Measurements from ENCODE around the gene DCDC2.
"Not testable (repeated sequence)": the region's sequence is repeated elsewhere in the genome, so short reads cannot be mapped to it uniquely, and the experiment has no call there.

DCDC2 gene

DNA sequence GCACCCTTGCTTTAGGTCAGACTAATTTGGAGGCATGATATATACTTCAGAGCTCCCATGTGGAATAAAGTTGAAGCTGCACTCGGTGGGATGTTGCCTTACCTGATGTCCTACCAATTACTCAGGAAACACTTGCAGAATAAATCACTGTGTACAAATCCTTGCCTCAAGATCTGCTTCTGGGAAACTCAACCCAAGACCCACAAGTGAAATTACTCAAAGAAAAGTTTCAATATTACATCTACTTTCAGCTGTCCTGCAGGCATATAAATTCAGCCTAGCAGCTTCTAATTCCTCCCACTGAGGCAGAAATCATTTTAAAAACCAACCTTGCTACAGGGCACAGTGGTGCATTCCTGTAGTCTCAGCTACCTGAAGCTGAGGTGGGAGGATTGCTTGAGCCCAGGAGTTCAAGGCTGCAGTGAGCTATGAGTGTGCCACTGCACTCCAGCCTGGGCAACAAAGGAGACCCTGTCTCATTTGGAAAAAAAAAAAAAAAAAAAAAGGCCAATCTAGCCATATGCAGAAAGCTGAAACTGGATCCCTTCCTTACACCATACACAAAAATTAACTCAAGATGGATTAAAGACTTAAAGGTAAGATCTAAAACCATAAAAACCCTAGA, 20.7 kb upstream of the DCDC2 start:
- DNase-seq (ENCODE audit: low read depth) = no peak

DNA sequence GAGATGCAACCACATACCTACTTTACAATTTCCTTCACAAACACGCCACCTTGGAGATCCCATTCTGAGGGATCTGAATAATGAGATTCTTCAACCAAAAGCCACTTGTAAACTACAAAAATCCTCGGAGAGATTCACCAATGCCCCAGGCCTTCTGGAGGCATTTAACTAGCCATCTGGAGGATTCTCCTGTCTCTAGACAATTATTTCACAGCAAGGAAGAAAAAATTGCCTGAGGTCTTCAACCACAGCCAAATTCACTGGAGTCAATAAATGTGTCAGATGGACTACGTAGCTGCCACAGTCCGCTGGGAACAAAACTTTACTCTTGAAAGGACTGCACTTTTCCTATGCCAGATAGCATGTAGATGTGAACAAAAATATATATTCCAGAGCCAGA, 19.0 kb upstream of the DCDC2 start:
- no peak for DNase-seq (ENCODE audit: low read depth)

DNA sequence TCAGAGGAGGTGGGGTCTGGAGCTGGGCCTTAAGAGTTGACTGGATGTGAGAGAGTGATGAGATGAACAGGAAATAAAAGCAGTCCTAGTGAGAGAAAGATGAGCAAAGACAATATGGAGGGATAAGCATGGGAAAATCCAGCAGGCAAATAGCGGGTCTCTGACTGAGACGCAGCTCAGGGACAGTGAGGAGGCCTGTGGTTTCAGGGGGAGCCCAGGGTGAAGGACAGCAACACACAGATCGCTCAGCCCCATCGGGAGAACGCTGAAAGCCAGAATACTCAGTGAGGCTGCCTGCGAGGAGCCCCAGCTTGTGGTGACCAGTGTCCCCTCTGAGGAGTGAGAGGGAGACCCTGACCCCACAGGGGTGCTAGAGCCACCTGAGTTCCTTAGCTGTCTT, 16.8 kb upstream of the DCDC2 start:
- no peak for DNase-seq (ENCODE audit: low read depth)

DNA sequence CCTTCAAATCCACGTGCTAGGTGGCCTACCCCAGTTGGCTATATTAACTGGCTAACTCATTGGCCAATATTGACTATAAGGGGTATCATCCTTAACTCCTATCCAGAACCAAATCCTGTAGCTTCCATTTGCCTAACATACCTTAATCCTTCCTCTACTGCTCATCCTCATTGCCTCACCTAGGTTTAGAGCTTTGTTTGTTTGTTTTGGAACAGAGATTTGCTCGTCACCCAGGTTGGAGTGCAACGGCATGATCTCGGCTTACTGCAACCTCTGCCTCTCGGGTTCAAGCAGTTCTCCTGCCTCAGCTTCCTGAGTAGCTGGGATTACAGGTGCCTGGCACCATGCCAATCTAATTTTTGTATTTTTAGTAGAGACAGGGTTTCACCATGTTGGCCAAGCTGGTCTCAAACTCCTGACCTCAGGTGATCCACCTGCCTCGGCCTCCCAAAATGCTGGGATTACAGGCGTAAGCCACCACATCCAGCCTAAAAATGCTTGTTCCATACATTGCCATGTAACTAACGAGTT, 7.3 kb upstream of the DCDC2 start:
- not testable (repeated sequence) for DNase-seq (ENCODE audit: low read depth)

DNA sequence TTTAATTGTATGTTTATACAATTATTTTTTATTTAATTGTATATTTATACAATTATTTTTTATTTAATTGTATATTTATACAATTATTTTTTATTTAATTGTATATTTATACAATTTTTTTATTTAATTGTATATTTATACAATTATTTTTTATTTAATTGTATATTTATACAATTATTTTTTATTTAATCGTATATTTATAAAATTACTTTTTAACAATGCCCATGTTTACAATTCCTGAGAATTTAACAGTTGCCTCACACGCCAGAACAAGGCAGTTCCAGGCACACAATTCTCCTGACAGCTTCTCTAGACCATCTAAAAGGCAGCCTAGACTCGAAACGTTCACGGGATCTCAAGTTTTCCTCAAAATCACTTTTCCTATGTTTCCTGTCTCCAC, 4.5 kb upstream of the DCDC2 start:
- not testable (repeated sequence) for DNase-seq (ENCODE audit: low read depth)

DNA sequence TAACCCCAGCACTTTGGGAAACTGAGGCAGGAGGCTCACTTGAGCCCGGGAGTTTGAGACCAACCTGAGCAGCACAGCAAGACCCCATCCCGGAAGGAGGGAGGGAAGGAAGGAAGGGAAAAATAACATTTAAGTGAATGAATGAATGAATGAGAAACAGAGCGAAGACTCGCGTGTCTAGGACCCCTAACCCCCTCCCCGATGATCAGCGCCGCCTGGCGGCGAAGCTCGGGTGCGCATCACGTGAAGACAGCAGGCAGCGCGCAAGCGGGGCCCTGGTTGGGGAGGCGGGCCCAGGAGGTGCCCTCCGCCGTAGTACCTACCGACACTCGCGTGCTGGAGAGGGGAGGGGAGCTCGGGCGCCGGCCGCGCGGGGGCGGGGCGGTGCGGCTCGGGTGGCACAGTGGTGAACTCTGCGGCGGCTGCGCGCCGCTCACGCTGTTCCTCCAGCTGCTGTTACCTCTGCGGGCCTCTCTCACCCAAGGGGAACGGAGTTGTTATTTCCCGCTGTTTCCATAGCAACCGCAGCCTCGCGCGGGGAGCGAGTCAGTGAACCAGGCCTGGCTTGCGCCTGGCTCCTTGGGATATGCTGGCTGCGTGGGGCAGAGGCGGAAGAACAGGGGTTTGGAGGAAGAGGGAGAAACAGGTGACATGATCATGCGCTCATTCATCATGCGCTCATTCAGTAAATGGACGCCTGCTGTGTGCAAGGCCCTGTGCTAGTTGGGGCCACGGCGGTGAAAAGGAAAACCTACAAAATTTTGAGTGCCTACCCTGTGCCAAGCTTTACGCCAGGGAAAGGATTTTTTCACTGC, 2.0 kb upstream of the DCDC2 start:
- DNase-seq (ENCODE audit: low read depth) = peak; percentile 51

DNA sequence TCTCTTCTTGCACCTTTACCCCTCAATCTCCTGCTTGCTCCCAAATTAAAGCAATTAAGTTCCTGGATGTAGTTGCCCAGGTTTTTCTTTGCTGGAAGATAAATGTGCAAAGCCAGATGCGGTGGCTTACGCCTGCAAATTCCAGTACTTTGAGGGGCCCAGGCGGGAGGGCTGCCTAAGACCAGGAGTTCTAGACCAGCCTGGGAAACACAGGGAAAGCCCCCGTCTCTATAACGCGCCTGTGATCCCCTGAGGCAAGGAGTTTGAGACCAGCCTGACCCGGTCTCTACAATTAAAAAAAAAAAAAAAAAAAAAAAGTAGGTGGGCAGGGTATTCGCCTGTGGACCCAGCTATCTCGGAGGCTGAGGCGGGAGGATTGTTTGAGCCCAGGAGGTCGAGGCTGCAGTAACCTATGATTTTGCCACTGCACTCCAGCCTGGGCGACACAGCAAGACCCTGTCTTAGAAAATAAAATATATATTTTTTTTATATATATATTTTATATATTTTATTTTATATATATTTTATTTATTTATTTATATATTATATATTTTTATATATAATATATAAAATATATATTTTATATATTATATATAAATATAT, 461 bp upstream of the DCDC2 start:
- no peak for DNase-seq (ENCODE audit: low read depth)

DNA sequence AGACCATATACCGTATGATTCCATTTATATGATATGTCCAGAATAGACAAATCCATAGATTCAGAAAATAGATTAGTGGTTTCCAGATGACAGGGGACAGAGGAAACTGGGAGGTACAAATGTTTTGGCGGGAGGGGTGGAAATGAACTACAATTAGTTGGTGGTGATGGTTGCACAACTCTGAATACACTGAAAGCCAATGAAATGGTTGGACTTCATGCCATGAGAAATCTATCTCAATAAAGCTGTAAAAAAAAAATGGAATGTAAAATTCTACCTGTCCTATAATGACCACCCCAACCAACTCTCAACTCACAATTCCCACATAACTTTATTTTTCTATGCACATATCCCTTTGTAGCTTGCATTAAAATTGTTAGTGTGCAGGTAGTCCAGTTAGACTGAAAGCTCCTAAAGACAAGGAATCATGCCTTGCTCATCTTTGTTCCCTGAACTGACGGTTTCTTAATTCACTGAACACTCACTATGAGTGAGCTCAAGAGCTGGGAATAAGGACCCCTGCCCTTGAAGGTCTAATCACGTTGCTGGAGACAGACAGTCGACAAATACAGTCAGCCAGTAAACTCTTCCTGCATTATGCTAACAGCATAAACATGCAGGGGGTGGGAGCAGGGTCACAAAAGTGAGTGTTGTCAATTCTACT, 1.4 kb downstream of the DCDC2 start:
- DNase-seq (ENCODE audit: low read depth) = no peak

DNA sequence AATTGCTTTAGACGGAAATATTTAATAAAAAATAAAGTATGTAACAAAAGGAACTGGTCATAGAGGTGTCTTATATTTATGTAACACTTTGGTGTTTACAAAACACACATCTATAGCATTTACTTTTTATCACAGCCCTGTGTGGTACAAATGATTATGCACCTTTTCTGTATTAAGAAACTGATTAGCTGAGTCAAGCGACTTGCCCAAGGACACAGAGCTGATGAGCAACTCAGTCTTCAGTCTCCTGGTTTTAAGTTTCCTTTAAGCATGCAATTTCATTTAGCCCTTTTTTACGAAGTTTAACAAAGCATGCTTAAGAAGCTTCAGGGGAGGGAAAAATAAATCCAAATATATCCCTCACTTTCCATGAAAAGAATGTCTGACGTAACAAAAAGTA, 2.5 kb downstream of the DCDC2 start:
- DNase-seq (ENCODE audit: low read depth) = no peak

DNA sequence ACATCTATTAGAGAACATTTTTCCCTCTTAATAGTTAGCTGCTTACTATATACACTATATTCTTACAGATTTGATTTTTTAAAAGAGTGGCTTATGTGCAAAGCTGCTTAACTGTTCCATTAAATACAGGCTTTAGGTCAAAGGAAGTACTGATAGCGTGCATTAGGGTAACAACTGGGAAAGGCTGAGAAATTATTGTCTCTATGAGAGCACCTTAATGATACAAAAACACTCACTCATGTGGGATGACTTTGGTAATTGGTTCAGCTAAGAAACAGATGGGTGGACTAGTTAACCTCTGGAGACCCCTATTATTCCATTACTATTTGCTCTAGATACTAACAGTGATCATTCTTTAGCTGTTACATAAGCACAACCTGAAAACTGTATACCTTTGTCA, 4.0 kb downstream of the DCDC2 start:
- no peak for DNase-seq (ENCODE audit: low read depth)

DNA sequence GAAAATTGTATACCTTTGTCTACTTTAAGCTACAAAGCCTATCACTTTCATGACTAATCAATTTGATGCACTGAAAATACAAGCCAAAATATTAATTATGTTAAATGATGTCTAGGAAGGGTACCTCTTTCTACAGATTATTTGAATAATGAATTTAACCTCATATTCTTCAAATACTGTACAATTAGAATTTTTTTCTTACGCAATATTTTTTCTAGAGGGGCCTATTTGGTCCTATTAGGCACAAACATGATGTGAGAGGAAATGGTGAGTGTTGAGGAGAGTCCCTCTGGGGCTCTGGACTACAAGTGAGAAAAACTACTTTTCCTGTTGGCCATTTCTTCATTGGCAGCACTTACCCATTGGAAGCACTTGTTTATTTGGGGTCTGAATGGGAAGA, 5.4 kb downstream of the DCDC2 start:
- DNase-seq (ENCODE audit: low read depth) = no peak

DNA sequence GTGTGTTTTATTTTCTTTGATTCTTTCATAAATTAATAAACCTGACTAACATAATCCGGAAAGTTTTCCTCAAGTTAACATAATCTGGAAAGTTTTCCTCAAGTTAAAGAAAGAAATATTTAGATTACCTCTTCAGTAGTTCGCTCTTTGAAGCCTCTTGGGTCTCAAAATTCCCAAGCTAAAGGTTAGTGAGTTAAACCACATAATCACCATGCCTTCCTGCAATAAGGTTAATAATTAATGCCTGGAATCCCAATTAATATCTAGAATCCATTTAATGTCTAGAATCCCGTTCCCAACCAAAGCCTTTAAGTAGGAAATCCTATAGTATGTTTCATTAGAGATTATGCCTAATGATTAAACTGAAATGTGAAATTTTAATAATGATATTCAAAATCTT, 12.9 kb downstream of the DCDC2 start:
- no peak for DNase-seq (ENCODE audit: low read depth)

DNA sequence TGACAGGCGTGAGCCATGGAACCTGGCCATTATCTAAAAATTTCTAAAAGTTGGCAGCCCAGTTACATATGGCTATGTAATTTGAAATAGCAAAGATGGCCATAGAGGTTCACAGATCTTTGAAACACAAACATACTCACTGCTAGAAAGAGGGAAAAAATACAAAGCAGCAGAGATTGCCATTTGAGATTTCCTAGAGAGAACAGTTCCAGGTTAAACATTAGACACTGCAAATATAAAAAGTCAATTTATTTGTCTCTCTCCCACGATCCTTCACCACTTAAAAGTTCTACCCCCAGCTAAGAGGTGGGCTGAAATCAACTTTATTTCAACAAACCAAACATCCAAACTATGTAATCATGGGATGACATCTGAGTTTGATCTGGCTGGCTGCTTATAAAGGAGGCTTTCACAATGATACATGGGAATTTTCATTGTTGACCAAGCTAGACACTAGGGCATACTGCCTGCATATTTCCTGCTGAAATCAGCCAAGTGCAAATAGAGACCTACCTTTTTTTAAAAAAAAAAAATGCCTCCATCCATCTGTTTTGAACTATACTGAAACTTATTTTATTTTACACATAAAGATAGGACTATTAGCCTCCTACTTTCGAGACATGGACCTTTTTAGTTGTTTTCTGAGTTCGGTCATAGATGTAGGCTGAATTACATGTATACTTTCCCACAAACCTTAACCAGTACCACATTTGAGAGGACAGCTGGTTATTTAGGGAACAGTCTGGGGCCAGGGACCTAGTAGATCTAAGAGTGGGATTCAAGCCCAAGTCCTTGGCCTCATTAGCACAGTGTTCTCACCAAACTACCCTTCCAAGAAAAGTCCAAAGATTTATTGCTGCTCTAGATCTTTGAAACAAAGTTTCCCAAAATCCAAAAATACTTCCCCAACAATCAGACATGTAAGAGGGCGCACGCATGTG, 16.6 kb downstream of the DCDC2 start:
- no peak for DNase-seq (ENCODE audit: low read depth)

DNA sequence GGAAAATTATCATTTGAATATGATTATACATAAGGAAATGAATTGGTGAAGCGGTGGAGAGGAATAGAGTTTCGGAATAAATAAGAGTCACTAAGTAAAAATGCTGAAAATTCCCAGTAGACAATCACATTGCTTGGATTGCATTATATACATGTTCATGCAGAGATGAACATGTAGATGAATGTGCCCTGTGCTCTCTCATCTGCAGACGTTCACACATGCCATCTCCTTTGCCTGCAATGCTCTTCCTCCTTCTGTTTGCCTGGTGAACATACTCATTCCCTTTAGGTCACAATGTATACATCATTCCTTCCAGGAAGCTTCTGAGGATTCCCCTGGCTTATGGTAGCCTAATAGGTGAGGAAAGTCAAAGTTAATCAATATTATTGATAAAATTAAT, 17.9 kb downstream of the DCDC2 start:
- no peak for DNase-seq (ENCODE audit: low read depth)

DNA sequence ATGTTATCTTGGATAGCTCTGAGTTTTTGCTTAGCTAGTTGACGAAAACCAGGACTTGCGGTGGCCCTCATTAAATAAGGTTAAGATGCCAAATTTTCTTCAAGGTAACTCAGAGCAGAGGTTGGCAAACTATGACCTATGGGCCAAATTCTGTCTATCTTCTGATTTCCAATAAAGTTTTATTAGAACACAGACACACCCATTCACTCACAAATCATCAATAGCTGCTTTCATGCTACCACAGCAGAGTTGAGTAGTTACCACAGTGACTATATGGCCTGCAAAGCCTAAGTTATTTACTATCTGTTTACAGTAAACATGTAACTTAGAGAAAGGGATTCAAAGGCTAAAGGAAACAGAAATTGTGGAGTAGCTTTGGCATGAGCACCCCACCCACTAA, 23.6 kb downstream of the DCDC2 start:
- DNase-seq (ENCODE audit: low read depth) = no peak

DNA sequence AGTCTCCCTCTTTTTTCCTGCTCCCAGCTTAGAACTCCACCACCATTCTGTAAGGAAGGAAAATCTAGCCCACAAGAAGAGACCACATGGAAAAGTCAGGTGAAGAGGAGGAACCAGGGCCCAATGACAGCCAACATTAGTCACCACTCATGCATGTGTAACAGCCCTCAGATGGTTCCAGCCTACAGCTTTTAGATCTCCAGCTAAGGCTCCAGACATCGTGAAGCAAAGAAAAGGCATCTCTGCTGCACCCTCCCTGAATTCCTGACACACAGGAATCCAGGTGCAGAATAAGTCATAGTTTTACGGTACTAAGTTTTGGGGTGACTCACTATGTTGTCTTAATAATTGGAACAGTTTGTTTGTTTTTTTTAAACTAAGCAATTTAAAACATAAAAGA, 25.5 kb downstream of the DCDC2 start:
- no peak for DNase-seq (ENCODE audit: low read depth)

DNA sequence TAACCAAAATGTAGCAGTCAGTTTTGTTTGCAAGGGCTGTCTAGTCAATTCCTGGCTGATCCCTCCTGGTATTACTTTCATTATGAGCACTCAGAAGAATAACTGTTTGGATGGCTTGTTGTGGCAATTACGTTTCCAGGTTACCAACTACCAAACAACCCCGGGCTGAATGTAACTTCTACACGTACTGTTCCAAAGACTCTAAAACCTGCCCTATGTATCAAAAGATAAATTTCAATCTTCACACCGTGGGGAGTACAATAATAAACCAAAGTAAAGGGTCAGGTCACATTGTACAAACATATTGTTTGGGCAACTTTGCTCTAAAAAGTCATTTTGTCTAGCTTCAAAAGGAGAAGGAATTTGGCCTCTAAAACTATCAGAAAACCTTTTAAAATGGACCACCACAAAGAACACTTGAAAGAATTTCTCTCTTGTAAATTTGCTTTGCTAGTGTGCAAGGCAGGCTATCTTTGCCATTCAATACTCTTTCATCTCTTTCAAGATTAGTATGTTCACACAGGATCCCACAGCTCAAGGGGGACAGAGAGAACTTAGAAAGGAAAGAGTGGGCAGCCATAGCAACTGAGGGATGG, 27.6 kb downstream of the DCDC2 start:
- no peak for DNase-seq (ENCODE audit: low read depth)

DNA sequence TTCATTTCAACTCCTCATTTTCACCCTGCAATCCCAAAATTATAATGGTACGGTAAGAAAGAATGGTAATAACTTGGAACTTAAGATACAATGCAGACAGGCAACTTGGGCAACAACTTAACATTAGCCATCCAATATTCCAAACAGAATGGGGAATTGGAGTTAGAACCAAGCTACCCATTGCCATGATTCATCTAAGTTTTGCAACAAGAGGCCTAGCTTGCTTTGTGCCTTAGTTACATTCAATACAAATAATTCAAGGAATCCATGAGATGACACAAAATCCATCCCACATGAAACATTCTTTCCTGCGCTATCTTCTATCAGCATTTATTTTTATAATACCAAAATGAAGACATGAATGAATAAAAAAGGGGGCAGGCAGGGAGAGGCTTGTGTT, 28.4 kb downstream of the DCDC2 start:
- DNase-seq (ENCODE audit: low read depth) = no peak

DNA sequence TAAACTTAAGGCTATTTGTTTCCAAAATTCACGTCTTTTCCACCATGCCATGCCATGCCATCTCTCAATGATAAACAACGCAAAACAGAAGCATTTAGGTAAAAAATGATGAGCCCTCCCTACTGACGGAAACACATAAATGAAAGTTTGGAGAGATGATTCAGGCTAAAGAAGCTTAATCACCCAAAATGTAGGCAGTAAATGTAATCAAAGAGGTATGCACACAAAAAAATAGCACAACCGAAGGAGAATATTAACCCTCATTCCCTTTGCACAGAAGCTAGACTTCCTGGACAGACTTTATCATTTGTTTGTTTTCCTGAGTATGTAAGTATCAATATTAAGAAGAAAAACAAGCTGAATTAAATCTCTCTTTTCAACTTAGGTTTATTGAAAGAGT, 28.8 kb downstream of the DCDC2 start:
- no peak for DNase-seq (ENCODE audit: low read depth)

DNA sequence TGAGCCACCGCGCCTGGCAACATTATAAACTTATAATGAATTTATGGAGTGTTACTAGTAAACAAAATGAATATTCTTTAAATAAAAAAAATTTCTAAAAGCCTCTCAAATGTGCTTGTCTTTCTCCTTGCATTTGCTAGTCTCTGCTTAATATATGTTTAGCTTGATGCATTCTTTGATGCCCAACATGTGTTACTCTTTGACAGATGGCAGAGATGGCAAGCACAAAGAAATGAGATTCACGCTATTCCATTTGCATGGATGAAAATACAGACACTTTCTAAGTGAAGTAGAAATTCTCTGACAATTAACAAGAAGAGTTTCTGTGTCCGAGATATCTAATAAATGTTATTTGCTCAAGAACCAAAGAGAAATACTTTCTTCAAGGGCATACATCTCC, 30.1 kb downstream of the DCDC2 start:
- no peak for DNase-seq (ENCODE audit: low read depth)

DNA sequence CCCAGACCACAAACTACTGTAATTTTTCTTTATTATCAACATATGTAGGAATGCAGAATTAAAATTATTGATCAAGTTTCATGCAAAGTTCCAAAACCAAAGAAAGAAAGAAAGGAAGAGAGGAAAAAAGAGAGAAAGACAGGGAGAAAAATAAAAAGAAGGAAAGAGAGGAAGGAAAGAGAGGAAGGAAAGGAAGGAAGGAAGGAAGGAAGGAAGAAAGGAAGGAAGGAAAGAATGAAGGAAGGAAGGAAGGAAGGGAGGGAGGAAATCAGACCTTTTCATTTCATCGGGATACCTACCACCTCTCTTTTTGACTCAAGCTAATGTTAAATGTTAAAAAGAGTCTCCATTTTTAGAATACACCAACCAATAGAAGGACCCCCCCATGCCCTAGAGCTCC, 31.9 kb downstream of the DCDC2 start:
- no peak for DNase-seq (ENCODE audit: low read depth)
